ENCODE results near the gene HAUS3.
"Not testable (repeated sequence)": the region's sequence is repeated elsewhere in the genome, so short reads cannot be mapped to it uniquely, and the experiment has no call there.

Gene HAUS3

DNA sequence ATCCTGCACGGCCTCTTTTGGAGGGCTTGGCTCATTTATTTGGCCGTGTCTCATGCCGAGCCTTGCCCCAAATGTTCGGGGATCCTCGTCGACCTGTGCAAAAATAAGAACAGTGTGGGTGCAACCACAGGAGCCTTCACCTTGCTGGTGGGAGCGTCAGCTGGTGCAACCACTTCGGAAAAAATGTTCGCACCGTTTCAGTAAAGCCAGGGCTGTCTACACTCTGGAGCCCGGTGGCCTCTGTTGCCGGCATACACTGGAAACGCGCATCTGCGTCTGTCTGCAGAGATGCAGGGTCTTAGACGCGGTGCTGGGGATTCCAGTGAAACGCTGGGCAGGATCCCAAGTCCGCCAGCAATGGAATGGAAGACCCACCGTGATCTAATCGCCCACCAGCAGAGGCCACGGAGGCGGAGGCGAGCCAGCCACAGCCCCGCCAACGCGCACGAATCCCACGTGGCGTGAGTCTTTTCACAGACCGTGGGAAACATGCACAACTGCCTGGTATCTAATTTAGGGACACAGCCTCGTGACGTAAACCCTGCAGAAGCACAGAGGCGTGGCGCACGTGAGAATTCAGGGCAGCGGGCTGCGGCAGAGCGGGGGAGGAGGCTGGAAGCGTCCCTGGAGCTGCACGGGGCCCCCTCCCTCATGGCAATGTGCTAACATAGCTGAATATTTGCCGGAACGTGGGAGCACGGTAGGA is 33.8 kb upstream of the HAUS3 start:
- no peak for DNase-seq (ENCODE audit: low read depth, low spot score)

DNA sequence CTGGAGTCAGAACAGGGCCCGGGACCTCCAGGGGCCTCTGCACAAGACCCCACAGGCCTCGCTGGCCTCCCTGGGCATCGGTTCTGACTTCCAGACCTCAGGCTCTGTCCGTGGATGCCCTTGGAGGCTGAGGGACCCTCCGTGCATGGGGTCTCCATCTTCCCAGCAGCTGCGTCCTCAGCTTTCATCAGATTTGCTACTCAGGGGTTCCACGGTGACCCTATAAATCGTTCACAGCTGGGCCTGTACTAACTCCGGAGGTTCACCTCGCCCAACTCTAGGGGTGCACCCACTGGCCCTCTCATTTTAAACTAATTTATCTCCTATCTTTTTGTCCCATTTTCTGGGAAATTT is 33.1 kb upstream of the HAUS3 start:
- not testable (repeated sequence) for DNase-seq (ENCODE audit: low read depth, low spot score)

DNA sequence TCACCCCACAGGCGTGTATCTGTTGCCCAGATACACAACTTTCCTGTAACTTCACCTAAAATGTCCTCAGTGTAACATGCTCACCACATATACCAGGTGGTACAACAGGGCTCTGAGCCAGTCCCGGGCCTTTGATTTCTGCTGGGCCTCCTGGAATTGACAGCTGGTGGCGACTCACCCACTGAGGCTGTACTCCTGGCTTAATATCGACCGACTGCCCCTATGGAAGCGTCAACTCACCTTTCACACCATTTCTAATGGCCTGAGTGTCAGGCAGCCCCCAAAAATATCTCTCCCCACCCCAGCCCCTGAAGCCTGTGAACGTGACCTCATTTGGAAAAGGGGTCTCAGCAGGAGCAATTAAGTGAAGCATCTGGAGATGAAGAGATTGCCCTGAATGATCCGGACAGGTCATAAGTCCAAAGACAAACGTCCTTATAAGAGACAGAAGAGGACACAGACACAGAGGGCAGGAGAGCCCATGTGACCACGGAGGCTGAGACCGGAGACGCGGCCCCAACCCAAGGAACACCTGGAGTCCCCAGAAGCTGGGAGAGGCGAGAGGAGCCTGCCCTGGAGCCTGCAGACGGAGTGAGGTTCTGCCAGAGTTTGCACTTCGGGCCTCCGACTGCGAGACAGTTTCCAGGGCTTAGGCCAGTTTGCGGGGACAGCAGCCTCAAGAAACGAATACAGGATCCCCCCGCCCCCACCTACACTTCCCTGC is 32.6 kb upstream of the HAUS3 start:
- no peak for DNase-seq (ENCODE audit: low read depth, low spot score)

DNA sequence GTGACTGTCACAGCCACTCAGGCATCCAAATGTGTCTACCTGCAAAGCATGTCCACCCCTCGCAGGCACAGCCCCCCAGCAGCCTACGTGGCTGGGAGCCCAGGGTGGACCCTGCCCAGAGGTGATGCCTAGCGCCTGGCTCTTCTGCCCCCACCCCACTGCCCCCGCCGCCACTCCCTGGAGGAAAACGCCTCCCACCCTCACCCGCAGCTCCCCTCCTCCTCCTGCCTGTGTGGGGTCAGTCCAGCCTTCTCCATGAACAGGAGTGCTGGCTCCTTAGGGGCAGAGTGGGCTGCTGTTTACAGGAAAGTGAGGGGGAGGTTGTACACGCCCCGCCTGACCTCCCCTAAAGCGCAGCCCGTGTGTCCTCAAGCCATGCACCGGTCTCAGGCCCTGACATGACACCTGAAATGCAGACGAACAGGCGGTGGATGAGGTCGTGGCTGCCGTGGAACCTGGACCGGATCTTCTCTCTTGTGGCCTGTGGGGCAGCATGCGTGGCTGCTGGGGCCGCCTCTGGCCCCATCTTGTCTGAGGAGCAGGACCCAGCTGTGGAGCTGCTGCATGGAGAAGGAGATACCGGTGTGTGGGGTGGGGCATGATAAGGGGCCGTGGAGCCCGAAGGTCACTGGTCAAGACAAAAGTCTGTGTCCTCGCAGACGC is 31.9 kb upstream of the HAUS3 start:
- DNase-seq (ENCODE audit: low read depth, low spot score), result no peak

DNA sequence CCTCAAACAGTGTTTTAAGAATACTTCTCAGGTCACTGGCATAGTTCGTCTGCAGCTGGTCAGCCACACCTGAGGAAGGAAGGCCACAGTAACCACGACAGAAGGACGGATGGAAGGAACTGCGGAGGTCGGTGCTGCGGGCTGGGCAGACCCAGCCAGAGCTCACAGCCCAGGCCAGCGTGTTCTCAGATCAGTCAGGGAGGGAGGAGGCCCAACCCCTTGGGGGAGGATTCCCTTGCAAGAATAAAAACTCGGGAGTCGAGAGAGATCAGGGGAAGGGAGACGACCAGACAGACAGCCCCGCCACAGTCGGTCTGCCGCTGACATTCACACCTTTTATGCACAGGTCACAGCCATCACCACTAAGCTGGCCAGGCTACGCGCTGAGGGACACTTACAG is 31.3 kb upstream of the HAUS3 start:
- no peak for DNase-seq (ENCODE audit: low read depth, low spot score)

DNA sequence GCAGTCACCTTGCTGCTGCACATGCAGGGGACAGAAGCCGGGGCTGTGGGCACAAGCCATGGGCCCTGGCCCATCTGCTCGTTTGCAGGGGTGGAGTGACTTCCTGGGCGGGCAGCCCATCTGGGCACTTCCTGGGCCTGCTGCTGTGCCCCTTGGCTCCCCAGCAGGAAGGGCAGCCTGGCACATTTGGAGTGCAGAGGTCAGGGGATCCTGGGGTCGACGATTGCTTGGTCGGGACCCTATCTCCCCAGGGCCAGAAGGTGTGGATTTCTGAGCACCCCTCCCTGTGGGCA is 30.9 kb upstream of the HAUS3 start:
- no peak for DNase-seq (ENCODE audit: low read depth, low spot score)

DNA sequence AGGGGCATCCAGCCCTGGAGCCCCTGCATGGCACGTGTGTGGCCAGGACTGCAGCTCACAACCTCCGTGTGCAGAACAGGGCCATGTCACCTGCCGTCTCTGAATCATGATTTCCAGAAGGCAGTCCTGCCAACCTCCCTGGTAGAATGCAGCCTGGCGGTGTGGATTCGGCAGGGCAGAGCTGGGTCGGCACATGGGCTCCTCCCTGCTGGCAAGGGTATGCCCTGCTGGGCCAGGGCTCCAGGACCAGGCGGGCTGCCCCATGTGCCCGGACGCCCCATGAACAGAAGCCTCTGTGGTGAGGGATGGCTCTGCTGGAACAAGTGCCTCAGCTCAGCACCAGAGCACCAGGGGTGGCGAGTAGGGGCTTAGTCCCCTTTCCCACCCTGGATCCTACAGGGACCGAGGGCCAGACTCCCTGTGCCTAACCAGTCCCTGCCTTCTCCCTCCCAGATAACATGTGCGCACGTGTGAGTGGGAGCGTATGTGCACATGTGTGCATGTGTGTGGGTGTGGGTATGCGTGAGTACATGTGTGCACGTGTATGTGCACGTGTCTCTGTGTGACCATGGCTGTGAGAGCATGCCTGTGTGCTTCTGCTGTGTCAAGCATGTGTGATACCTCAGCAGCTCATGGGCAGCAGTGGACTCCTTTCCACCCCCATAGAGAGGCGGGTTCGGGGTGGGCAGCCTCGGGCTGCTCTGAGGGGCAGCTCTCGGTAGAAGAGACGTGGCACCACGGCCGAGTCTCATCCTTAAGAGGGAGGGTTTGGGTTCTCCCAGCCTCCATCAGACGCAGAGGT is 30.3 kb upstream of the HAUS3 start:
- DNase-seq (ENCODE audit: low read depth, low spot score), result no peak

DNA sequence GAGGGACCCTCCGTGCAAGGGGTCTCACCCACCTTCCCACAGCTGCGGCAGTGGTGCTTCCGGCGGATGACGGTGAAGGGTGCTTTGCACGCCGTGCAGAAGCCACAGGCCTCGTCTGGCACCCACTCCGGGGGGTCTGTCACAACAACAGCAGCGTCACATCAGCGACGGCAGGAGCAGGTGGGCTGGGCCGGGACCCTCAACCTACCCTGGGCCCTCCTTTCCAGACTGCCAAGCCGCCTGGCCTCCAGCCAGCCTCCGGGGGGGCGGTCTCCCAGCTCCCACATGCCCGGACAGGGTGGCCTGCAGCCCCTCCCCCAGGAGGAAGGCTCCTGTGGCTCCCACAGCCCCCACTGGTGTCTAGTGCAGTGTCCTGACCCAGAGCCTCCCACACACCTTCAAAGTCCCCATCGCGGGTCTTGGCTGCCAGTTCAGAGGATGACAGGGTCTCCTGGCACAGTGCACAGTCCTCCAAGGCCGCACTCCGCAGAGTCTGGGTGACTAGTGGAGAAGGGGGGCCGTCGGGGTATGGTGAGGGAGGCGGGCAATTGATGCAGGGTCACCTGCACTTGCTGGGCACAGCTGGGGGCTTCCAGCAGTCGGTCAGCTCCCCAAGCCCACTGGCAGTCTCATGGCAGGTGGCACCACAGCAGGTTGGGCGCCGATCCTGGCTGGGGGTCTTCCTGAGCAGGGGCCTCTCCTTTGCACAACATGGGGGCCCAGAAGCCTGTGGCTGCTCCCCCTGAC is 29.5 kb upstream of the HAUS3 start:
- no peak for DNase-seq (ENCODE audit: low read depth, low spot score)

DNA sequence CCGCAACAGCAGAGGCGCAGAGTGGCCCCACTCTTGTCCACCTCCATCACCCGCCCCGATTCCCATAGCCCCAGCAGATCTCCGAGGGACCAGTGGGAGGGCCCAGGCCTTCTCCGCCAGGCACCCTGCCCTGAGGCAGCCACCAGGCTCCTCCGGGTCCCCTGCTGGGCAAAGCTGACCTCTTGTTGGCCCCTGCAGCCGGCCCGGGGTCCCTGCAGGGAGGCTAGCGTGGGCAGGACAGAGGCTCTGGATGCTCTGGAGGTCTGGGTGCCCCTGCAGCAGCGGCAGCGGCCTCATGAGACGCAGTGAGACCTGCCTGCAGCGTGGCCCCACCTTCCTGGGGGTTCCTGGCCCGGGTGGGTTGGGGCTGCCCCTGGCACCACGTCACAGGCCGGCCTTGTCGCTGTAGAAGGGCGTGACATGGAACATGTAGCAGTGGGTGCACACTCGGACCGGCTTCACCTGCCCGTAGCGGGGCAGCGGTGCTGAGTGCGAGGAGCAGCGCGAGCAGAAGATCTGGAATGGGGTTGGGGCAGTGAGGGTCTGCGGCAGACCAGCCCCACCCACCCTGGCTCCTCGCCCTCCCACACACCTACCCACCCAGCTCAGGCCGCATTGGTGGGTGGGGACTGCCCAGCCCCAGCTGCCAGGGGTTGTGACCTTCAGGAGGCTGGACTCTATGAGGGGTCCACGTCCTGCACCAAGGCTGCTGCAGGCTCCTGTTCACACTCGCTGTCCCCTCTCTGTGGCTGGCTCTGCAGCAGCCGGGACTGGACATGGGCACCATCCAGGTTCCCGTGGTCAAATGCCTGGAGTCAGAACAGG is 28.6 kb upstream of the HAUS3 start:
- no peak for DNase-seq (ENCODE audit: low read depth, low spot score)

DNA sequence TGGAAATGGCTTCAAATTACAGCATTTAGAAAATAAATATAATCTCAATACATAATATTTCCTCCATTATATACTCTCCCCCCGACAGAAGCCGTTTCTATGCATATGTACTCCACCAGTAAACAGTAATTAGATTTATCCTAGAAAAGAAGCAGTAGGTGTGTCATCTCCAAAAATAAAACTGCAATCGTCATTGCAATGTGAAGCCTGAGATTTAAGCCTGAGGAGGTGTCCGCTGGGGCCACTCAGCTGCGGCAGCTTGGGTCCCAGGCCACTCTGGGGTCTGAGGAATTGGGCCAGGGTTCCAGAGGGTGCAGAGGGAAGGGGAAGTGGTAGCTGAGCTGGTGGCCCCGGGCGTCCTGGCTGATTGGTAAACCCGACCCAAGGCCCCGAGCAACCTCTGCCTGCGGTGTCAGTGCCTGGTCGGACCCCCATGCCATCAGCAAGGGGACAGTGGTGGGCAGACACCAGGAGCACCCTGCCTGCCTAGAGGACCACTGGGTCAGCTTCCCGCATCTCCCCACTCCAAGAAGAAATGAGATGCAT is 27.8 kb upstream of the HAUS3 start:
- DNase-seq (ENCODE audit: low read depth, low spot score), result no peak

DNA sequence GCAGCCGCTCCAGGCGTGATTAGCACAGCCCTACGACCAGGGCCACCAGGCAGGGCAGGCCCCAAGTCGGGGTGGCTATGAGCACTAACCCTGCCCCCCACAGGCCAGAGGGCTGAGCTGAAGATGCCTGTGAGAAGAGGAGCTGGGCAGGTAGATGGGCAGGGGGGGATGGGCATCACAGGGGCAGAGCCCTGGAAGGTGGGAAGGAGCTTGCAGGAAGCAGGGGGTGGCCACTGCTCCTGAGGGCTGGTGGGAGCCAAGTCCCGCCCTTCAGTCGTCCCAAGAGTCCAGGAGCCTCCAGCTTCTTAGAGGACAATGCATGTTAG is 27.2 kb upstream of the HAUS3 start:
- DNase-seq (ENCODE audit: low read depth, low spot score), result no peak

DNA sequence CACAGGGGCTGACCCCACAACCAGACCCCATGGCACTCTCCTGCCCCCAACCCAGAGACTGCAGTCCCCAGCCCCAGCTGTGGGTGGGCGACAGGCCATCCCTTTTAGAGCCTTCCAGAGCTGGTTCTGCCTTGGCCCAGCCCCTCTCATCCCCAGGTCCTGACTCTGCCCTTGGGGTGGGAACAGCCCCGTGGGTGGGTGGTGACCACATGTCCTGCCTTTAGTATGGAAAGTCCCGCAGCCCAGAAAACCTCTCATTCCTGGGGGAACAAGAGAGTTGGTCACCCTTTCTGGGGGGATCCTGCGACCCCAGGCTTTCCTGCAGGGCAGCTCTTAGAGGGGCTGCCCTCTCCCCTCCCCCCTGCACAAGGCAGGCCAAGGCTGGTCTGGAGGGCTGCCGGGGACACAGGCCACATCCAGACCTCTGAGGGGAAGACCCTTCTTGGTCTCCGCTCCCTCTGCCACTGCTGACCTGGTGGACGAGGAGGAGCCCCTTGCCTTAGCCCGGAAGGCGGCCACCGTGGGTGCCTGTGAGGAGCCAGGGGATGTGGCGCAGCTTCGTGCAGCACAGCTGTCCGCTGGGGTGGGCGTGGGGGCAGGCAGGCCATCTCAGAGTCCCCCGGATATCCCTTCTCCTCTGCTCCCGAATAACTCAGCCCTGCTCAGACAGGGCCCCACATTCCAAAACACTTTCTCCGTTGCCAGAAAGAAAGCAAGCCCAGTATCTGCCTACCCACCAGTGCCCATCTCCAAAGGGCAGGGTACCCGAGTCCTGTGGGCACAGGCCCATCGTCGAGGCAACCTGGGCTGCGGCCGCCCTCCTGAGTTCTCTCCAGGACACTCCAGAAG is 26.7 kb upstream of the HAUS3 start:
- DNase-seq (ENCODE audit: low read depth, low spot score), result no peak

DNA sequence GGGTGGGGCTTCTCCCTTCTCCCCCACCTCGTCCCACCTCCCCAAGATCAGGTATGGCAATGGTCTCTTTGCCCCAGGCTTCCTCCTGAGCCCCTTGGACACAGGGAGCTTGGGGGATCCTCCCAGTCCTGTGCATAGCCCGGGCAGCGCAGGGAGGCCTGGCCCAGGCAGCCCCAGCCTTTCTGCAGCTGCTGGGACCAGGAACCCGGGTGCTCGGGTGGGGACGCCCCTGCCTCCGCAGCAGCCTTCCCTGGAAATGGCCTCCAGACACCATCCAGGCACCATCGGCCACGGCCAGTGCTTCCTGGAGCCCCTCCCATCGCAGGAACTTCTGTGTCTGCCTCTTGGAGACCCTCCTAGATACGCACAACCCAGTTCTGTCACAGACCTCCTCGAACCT is 25.9 kb upstream of the HAUS3 start:
- no peak for DNase-seq (ENCODE audit: low read depth, low spot score)

DNA sequence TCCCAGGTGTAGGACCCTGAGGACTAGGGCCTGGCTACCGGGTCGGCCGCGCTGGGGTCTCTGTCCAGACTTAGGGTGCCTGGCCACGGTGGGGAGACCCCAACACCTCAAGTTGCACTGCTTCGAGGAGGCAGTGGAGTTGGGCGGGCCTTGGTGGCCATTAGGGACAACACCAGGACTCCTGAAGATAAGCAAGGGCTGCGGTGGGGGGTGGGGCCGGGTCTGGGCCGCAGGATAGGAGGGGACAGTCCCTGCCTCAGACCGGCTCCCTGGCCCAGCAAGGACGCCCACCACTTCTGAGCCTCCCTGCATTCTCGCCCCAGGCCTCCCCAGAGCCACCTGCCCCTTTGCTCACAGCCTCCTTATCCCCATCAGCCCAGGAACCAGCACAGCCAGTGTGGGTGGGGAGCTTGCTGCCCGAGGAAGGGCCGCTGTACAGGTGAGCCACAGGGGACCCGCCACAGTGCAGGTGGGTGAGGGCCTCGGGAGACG is 25.4 kb upstream of the HAUS3 start:
- no peak for DNase-seq (ENCODE audit: low read depth, low spot score)

DNA sequence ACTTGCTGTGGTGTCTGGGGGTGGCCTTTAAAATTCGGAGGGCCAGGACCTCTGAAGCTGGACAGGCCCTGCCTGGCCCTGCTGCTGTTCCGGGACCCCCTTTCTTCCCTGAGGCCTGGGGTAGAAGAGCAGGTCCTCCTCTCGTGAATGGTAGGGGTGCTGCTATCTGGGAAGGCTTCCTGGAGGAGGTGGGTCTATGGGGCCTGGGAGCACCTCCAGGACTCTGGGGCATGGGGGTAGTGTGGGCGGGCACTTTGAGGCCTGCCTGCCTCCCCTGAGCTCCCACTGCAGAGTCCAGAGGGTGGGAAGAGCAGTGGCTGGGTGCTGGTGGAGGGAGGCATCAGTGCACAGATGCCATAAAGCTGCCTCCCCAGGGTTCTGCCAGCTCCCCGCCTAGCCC is 24.9 kb upstream of the HAUS3 start:
- no peak for DNase-seq (ENCODE audit: low read depth, low spot score)

DNA sequence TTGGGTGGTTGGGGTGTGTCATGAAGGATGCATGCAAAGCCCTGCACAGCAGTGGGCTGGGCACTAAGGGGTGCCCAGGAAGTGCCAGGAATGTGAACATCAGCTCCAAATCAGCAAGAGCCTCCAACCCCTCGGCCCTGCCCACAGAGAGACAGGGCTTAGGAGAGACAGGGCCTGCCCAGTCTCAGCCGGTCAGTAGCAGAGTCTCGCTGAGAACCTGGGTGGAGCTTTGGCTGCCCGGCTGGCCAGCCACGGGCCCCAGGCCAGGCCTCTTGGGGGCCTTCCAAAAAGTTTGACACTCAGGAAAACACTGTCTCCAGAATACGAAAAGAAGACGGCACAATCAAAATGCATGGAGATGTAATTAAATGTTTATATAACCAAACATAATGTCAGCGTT is 24.3 kb upstream of the HAUS3 start:
- DNase-seq (ENCODE audit: low read depth, low spot score), result no peak

DNA sequence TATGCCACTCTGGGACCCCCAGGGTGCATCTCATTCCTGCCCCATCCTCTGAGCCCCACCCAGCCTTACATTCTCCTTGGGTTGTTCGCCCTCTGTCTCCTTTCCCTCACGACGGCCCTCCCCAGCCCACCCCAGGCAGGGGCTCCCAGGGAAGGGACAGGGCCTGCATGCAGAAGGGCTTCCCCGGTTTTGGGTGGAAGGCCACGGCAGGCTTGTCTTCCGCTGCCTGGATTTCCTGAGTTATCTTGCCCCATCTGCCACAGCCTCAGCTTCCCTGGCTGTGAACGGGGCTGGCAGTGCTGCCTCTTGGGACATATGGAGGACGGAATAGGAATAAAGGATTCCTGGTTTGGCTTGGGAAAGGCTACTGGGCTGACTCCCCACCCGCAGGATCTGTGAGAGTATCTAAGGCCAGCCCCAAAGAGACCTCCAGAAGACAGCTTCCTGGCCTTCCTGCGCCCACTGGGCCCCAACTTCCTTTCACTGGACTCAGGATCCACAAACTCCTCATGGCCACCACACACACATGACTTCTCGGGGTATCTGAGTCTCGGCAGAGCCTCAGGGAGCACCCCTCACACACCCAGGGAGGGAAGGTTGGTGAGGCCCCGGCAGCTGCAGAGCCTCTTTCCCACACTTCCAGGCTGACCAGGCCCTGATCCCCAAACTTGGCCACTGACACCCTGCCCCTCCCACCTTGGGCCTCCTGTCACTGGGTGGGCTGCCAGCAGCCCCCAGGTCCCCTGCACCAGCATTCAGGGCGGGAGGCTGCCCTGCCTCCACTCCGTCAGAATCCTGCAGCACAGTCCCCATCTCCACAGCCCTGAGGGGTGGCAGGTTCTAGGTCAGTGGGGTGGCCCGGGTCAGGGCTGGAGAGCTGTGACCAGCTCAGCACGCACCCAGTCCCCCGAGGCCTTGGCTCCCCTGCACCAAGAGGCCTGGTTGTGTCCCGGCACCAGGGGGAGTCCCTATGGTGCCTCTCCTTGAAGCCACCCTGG is 23.5 kb upstream of the HAUS3 start:
- DNase-seq (ENCODE audit: low read depth, low spot score), result no peak

DNA sequence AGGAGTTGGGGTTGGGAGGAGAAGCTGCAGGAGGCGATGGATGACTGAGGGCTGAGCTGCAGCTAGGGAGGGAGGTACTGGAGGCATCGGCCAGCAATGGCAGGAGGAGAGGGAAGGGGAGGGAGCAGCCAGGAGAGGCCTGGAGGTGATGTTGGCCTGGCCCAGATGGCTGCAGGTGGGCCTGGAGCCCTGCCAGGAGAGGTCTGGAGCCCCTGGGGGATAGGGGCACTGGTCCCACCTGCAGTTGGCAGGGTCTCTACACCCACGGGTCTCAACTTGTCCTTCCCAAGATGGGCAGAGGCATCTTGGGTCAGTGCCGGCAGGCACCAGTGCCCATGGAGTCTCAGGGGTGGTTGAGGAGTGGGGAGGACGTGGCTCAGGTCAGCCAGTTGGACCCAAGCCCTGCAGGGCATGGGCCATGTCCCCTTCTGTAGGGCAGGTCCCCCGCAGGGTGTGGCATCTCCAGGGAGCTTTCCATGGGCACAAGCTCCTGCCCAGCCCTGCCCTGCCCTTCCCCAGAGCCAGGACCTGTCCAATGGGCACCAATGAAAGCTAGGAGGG is 22.6 kb upstream of the HAUS3 start:
- no peak for DNase-seq (ENCODE audit: low read depth, low spot score)

All from activated naive CD8-positive, alpha-beta T cell treated with anti-CD3 and anti-CD28 coated beads, Interleukin-2, amount 50 U/mL, for 16 hours (primary cell).